HG03103 (cell line): ENCODE results near the gene ST8SIA2.
"Not testable (repeated sequence)": the region's sequence is repeated elsewhere in the genome, so short reads cannot be mapped to it uniquely, and the experiment has no call there.

Experiments
- ATAC-seq: cut with Tn5 transposase; IDR thresholded peaks from one replicate; pipeline ENCODE4 v1.9.1; 2021; ENCODE audit warnings: low read depth; ENCODE audit not compliant: unreplicated experiment

Gene ST8SIA2

DNA sequence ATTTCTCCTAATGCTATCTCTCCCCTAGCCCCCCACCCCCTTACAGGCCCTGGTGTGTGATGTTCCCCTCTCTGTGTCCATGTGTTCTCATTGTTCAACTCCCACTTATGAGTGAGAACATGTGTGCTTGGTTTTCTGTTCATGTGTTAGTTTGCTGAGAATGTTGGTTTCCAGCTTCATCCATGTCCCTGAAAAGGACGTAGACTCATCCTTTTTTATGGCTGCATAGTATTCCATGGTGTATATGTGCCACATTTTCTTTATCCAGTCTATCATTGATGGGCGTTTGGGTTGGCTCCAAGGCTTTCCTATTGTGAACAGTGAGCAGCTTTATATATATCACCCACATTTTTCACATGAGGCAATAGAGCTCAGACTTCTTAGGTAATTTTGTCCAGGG is 86.0 kb downstream of the ST8SIA2 start:
- not testable (repeated sequence) for ATAC-seq

DNA sequence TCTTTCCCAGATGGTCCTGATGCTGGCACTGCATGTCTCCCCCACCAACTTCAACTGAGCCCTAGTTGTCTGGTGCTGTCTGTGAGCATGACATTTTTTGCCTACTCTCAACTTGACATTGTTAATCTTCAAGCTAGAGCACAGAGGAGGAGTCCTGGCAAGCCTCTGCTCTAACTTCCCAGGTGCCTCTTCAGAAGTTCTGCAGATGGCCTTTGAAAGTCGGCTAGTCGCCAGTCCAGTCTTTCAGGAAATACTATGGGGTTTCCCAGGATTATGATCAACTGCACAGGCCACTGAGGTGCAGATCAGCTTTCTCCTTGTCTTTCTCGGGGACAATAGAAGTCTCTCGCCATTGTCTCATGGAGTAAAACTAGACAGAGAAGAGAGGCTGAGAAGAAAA is 86.7 kb downstream of the ST8SIA2 start:
- no peak for ATAC-seq

DNA sequence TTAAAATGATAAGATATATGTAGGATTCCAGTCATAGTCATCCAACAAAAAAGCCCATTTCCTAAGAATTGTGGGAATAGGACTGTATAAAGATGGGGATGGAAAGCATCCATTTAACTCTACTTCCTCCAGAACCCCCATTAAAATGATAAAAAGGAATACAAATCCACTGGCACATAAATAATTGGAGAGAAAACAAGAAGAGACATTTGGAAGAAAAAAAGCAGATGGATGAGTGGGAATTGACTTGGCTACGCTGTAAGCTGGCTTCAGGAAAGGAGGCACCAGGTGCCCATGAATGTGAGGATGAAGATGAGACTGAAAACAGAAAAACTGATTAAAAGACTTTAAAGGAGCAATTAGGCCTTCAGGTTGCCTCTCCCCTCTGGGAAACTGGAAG is 91.8 kb downstream of the ST8SIA2 start:
- ATAC-seq: no peak

DNA sequence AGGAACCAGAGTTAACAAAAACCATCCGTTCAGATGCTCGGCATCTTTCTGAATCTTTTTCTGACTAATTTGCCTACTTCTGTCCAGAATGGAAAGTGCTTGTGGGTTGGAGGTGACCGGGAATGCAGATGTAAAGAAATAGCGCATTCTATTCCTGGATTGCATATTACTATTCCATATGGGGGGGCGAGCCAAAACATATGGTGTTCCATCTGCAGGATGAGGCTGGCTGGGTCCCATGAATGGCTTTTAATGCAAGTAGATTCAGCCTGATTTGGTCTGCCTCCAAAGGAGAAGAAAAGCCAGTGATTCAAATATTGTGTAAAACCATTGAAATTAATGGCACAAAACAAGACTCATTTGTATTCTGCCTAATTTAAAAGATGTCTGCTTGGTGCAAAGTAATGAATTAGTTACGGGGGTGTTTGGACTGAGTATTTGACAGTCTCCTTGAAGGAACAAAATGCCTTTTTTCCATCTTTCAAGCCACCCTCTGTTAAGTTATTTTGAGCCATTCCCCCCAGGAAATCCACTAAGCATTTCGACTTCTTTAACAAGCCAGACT is 99.0 kb downstream of the ST8SIA2 start:
- no peak for ATAC-seq

DNA sequence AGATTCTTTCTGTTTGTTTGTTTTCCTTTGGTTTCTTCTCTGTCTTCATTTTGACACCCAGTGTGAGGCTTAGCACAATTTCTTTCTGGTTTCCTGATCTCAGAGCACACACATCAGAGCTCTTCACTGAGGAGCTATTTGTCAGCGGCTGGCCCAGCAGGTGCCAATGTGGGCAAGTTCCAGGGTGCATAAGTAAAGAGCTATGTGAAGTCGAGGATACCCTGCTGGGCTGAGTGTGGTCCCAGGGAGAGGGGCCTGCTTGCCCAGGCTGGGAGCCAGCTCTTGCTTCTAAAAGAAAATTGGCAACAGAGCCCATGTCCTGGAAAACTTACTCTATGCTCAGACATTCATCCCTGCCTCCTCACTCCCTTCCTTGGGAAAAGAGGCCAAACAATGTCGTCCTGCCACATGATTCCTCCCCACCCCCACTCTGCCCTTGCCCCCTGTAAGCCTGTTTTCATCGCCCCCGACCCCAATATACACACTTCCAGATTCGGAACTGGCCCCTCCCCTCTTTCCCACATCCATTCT is 101.2 kb downstream of the ST8SIA2 start:
- no peak for ATAC-seq

DNA sequence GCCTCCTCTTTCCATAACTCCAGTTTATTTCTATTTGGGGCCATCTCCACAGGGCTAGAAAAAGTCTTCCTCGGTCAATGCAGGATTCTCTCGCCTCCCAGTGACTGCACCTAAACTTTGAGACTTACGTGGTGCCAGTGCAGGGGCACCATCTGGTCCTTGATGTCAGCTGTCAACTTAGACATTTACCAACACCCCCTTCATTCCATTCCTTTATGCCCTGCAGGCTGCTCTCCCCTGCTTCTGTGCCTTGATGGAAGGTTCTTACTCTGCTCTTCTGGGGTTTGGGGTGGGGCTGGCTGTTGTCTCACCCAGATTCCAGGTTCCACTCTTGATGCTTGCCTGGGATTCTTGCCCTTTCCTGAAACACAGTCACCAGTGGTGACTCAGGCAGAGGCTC is 101.8 kb downstream of the ST8SIA2 start:
- ATAC-seq: no peak

GRCh38 chr15:92499731-92500530 is 106.2 kb downstream of the ST8SIA2 start:
- ATAC-seq: no peak

- ATAC-seq: no peak
Measured at GRCh38 chr15:92502336-92502735, 108.7 kb downstream of the ST8SIA2 start.

DNA sequence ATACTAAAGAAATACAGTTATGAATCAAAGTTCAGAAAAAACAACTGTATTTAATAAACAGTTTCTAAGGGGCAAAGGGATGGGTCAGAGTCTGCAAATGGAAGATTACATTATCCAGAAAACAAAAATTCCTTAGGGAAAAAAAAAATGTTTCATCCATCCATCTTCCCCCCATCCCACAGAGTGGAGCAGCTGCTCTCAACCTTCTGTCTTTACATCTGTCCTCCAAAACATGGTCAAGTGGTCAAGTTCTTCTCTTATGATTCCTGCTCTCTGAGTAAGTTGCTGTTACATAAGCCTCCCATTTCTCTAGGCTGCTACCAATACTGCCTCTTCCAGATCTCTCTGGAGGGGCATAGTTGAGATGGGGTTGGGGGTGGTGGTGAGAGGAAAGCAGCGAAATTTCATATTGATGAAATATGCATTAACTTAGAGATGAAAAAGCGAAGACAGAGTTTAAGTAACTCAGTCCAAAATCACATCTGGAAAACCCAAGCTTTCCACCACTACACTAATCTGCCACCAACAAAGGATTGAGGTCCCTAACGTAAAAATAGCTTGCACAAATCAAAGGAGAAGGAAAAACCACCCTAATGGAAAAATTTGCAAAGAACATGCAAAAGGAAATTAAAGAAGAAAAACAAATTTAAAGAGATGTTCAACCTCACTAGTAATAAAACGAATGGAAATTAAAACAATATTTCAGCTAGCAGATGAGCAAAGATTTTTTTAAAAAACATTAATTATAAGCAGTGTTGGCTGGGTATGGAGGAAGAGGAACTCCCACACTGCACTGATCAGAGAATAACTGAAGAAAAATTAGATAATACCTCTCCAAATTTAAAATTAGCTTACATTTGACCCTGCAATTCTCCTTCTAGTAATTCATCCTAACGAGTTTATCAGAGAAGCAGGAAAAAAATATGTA is 109.5 kb downstream of the ST8SIA2 start:
- ATAC-seq: no peak

GRCh38 chr15:92503889-92504288 is 110.2 kb downstream of the ST8SIA2 start:
- no peak for ATAC-seq

DNA sequence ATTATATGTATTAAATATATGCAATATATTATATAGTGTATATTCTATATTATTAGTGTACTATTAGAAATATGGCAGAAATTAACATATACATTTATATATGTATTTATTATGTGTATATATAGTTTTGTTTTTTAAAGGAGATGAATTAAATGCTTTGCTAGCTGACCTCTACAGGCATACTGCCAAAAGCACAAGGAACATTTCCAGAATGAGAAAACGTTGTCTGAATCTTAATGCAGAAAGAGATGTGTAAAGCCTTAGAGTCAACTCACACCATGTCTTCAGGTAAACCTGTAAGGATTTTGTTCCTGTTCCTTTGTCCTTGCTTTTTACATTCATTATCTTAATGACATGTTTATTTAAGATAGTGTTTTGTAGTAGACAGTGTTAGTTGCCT is 111.9 kb downstream of the ST8SIA2 start:
- no peak for ATAC-seq

GRCh38 chr15:92506506-92506905 is 112.8 kb downstream of the ST8SIA2 start:
- no peak for ATAC-seq

DNA sequence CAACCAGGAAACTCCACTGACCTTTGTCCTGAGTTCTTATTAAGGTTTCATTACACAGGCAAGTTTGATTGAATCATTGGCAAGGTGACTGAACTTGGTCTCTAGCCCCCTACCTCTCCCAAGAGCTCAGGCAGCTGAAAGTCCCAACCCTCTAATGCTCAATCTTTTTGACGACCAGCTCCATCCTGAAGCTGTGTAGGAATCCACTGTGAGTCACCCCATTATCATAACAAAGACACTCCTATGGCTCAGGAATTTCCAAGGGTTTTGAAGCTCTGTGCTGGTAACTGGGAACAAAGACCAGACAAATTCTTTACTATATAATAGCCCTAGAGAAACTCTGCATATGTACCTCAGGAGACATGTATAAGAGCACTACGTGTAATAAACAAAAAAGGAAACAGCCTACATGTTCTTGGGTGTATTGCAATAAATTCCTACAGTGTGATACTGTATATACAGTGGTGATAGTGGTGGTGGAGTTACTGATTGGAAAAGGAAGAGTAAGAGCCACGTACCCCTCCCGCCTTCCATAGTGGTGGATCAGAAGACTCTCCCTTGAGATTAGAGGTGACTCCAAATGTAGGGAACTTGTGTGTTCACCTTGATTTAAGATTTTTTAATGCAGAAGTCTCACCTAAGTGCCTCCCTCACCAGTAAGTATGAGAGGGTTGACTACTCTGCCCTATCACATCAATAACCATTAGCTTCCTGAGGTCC is 116.6 kb downstream of the ST8SIA2 start:
- no peak for ATAC-seq
